Measurements from ENCODE around the gene RTN1. TPM values are rescaled to one million over a fixed set of nuclear protein-coding genes. Genes with fewer than 3 reads are reported as not detected.
A peak's percentile ranks its signal among the peaks of the same experiment; 100 is the strongest.

Gene RTN1
- 5.9 TPM for total RNA-seq

- DNase-seq, result peak; percentile 74
Measured at GRCh38 chr14:59870277-59871165, at the start of gene RTN1. RTN1 (minus strand) TSS chr14:59870776; CDS start chr14:59870630, 146 bp downstream.

GRCh38 chr14:59920378-59920683 lies 49.8 kb upstream of the RTN1 start:
- DNase-seq, result no peak

DNA sequence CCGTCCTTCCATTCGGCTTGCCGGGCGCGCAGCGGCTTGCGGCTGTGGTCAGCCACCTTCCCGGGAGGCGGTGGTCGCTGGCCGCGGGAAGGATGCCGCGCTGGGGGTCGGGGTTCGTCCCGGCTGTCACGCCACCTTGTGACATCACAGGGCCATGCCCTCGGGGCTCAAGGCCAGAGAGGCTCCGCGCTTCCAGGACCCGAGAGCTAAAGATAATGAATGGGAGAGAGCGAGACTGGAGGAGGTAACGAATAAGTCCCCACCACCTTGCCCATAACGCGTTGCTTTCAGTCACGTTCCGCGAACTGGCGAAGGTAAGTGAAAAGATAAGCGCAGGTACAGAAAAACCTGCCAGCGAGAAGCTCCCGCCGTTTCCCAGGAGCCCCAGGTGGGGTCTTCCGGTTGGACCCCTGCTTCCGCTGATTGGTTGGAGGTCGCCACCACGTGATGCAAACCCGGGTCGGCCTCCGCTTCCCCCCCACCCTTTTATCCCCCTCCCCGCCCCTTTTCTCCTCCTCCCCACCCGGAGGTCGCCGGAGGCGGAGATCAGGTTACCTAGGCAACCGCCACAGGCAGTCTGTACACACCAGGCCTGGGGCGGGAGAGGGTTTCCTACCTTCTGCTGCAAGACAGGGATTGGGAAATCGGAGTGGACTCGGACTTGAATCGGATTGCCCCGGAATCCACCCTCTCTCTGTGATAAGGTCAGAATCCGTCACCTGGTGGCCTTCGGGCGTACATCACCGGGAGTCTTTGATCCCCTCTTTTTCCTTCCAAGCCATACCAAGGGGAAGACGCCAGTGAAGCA lies 49.2 kb upstream of the RTN1 start, which contains the start of gene LRRC9:
TSS of gene LRRC9 (plus strand) at position 575 of the 808 bp plus-strand sequence.
- DNase-seq, result peak; percentile 82

DNA sequence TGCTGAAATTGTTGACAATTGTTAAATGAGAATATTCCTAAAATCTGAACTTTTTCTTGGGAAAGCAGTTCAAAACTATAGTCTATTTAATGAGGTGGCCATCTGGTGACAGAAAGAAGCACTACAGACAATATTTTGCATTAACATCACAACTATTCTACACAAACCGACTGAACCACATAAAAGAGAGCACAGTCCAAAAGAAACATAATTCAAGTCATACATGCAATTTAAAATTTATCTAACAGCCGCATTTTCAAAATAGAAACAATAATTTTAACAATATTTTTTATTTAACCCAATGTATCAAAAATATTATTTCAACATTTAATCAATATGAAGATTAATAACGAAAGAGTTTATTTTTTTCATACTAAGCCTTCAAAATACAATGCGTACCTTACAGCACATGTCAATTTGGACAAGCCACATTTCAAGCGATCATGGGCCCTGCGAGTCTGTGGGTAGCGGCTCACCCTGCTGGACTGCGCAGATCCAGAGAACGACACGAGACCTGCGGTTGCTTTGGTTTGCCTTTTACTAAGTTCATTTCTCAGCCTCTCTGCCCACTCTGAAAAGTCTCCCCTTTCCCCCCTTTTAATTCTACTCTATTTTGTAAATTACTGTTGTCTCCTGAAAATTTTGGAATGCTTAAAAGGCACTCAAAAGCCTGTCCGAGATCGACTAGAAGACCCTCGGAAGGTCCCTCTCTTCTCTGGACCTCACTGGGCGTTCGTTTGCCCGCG lies 48.4 kb upstream of the RTN1 start:
- DNase-seq, result peak; percentile 66

DNA sequence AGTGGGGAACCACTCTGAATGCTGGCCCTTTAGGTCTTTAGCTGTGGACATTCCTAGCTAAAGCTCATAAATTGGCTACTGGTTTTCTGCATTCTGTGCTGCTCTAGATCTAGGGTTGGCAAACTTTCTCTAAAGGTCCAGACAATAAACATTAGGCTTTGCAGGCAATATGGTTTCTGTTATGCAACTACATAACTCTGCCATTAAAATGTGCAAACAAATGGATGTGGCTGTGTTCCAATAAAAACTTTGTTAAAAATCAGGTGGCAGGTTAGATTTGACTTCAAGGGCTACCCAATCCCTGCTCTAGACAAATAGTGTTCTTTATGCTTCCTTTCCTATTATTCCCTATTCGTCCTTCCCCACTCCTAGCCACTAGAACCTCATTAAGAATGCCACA lies 42.6 kb upstream of the RTN1 start:
- no peak for DNase-seq

GRCh38 chr14:59912443-59912842 lies 41.9 kb upstream of the RTN1 start:
- DNase-seq, result no peak

DNA sequence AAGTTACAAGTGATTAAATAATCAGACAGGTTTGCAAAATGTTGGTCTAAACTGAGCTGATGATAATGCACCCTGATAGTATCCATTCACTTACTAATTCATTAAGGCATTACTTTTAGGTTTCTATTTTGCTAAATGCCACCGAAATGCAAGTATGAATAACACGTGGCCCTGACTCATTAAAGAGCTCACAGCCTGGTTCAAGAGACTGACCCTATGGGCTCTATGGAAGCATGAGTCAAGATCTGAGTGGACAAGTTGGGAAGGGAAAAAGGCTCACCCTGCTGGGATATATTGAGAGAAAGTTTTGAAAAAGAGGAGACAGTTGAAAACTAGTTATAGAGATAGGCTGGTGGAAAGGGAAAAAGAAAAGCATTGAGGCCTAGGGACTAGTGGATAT lies 34.6 kb upstream of the RTN1 start:
- DNase-seq, result no peak

DNA sequence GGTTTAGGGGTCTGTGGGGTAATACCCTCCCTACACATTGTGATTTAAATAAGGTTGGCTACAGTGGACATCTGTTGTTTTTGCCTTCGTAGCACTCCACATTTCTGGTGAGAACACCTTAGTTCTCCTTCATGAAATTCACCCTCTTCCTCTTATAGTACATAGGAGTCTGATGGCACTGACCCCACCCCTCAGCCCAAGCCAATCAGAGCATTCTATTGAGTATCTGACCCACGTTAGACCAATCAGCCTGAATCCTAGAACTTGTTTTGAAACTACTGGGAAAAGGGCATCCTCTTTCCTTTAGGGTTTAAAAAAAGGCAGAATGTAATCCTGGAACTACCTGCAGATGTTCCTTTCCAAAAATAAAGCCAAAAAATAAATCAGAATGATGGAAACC lies 33.6 kb upstream of the RTN1 start:
- no peak for DNase-seq

GRCh38 chr14:59900556-59900955 lies 30.0 kb upstream of the RTN1 start:
- DNase-seq, result no peak

DNA sequence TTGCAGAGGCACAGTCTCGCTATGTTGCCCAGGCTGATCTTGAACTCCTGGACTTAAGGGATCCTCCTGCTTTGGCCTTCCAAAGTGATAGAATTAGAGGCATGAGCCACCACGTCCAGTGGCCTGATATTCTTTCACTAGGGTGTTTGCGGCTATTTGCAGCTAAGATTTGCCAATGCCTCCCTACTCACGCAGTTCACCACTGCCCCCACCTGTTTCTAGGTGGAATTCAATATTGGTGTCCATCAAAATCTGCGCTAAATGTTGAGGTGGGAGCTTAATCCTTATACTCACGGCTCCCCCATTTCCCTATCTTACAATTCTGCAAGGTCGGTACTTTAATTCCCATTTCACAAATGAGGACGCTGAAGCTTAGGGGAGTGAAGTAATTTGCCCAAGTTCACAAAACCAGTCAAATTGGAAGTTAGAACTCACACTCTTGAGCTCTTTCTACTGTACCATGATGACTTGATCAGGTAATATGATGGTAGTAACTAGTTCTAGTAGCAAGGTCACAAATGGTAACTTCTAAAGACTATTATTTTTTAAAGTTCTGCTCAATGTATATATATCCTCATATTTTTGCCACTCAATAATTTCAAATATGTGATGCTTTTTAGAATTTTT lies 27.3 kb upstream of the RTN1 start:
- peak; percentile 26 for DNase-seq

DNA sequence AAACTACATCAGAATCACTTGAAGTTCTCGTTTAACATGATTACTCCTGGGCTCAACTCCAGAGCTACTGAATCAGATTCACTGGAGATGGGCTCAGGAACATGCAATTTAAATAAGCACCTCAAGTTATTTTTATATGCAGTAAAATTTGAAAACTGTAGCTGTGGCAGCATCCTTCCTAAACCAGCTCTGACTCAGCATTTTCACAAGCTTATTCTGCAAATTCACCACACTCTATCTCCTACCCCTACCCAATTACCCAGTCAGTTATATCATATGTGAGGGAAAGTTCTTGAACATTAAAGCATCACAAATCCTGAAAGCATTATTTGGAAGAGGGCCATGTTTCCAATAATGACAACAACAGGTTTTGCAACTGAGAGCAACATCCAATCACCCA lies 25.1 kb upstream of the RTN1 start:
- DNase-seq, result no peak

GRCh38 chr14:59890676-59891075 lies 20.1 kb upstream of the RTN1 start:
- DNase-seq, result no peak

DNA sequence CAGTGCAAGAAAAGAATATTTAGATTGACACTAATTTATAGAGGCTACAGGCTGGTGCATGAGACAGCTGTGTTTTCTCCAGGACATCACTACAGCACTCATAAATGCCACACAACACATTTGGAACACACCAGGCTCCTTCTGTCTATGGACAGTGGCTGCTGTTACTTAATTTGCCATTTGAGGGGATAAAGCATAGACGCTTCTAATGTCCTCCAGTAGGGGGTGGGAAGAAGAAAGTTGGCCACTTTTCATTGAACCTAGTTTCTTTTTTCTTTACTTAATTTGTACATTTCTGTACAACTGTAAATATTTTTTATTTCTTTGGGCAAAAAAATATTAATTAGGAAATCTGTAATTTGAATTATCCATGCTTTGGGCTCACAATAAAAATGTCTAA lies 12.4 kb upstream of the RTN1 start:
- DNase-seq, result no peak

GRCh38 chr14:59871166-59871495 lies 555 bp upstream of the RTN1 start:
- no peak for DNase-seq

DNA sequence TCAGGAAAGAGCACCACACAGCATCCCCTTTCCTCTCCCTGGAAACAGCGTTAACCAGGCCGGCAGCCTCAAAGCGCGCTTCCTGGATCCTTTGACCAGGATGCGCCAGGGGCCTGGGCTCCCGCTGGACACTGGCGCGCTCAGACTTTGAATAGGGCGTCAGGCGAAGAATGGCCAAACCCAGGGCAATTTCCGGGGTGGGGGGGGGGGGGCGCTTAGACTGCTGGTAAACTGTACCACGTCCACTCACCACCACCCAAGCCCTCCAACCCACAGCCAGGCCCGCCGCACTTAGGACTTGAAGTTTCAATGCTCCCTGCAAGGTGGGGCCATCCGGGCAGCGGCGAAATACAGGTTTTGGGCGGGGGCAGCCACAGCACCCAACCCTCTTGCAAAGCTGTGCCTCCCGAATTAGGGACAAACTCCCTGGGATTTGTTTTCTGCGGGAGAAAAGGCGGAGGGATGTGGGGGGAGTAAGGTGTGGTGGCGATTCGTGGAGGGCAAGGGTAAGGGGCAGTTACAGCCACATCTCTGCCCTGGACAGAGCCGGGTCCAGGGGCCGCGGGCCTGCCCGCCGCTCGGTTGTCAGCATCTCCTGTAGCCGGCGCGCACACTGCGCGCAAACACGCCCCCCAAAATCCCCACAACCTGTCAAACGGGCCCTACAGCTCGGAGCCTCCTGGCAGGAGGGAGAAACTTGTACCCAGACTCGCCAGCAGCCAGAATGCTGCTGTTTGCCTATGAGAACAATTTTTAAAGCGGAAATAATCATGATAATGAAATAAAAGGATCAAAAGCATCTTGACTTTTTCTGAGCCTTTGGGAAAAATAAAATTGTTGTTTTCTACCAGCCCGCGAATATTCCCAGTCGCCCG lies 958 bp downstream of the RTN1 start:
- peak; percentile 10 for DNase-seq

GRCh38 chr14:59868021-59868420 lies 2.6 kb downstream of the RTN1 start:
- no peak for DNase-seq

DNA sequence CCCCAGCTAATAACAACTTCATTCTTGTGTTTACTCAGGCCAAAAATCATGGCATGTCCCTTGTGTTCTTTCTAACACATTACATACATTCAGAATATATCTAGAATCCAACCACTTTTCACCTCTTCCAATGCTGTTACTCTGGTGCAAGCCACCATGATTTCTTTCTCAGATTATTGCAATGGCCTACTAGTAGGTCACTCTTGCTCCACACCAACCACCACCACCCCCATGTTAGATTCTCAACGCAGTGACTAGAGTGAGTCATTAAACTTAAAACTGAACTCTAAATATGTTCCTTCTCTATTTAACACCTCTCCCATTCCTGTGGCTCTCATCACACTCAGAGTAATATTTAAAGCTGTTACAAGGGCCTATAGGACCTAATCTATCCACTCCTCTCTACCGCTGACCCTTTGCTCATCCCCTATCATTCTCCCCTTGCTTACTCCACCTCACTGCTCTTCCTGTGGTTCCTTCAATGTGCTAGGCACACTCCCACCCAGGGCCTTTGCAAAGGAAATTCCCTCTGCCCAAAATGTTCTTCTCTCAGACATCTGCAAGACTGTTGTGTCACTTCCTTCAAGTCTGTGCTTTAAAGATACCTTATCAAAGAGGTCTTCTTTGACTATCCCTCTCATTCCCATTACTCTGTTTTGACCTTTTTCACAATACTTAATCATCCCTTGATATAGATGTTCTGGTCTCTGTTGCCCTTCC lies 6.6 kb downstream of the RTN1 start:
- no peak for DNase-seq

- no peak for DNase-seq
Measured at GRCh38 chr14:59857328-59857727, 13.2 kb downstream of the RTN1 start.

- DNase-seq, result no peak
Measured at GRCh38 chr14:59852350-59852749, 18.2 kb downstream of the RTN1 start.

DNA sequence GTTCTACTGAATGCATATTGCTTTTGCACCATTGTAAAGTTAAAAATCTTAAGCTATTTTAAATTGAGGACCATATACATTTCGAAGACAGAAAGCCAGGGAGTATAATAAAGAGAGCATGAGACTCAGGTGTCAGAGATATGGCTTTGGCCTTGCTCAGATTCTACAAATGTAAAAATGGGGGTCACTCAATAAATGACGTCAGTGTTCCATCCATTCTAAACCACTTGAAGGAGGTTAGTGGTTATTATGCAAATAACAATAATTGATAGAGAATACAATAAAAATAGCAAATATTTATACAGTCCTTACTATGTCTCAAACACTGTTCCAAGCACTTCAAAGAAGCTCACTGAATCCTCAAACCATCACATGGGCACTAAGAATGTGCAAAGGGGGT lies 20.1 kb downstream of the RTN1 start:
- DNase-seq, result no peak
